GM21528 (cell line): ENCODE measurements around the gene TCAF1.
"Not testable (repeated sequence)": the region's sequence is repeated elsewhere in the genome, so short reads cannot be mapped to it uniquely, and the experiment has no call there.

ENCODE experiments used
- ATAC-seq: cut with Tn5 transposase; IDR thresholded peaks from one replicate; pipeline ENCODE4 v1.9.1; 2021; ENCODE audit warnings: mild to moderate bottlenecking, moderate library complexity; ENCODE audit not compliant: unreplicated experiment, low FRiP score

TCAF1 gene

DNA sequence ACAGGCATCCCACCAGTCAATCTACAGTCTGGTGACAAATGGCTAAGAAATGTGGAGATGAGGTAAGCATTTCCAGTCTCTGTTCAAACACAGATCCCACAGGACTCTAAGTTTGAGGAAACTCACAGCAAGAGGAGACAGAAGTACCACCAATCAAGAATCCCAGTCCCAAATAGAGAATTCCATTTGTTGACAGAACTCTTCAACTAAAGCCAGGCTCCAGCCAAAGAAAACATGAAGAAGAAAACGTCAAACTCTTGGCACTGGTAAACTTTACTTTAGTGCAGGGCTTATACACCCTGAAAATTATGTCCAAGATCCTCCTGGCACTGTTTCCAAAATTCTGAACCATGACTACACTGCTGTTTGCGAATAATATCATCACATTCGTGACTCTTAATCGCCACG, 95.3 kb downstream of the TCAF1 start:
- not testable (repeated sequence) for ATAC-seq
